ENCODE measurements around the gene MAP3K3. TPM values are rescaled to one million over a fixed set of nuclear protein-coding genes. Genes with fewer than 3 reads are reported as not detected.

MAP3K3 gene
- total RNA-seq, 1 experiment from 2014 or later, result 24.3 TPM

DNA sequence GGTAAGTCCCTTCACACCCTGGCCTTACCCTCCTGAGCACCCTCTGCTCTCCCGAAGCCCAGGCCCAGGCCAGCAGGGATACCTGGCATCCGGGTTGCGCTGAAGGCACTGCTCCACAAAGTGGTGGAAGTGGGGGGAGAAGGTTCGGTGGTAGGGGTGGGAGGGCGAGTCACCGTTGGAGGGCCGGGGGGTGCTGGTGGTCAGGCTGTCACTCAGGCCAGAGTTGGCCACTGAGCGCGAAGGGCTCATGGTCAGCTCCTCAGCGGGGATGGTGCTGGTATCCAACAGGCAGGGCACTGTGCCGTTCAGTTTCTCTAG is 82.0 kb downstream of the MAP3K3 start:
- no peak for TF ChIP-seq CTCF (conservative IDR thresholded peaks at IDR 0.05)
- H3K27ac Mint-ChIP-seq, result no peak overlapping the region

More for the DNA sequence above, 82.0 kb downstream of the MAP3K3 start:
- Histone ChIP-seq H3K79me1 (ENCODE audit: insufficient read depth, low read depth, low read length, poor library complexity, severe bottlenecking) (no peaks in the 10 kb centered on the region), H3K14ac (ENCODE audit: insufficient read depth, low read length) (no peak overlapping the region), H3T11ph (ENCODE audit: low read length) (no peak overlapping the region), H3K79me2 (ENCODE audit: insufficient read depth, low read length) (no peaks in the 10 kb centered on the region), H3K4ac (ENCODE audit: low read depth, low read length) (no peak overlapping the region), H2BK5ac (ENCODE audit: insufficient read length, low read length) (no peak overlapping the region), H3K9me3 (ENCODE audit: control insufficient read depth, low read depth, low read length) (no peaks in the 10 kb centered on the region), H3K27me3 (ENCODE audit: insufficient read depth, low read length) (no peaks in the 10 kb centered on the region), H4K5ac (ENCODE audit: insufficient read length, low read depth, low read length) (no peak overlapping the region), H2AK5ac (ENCODE audit: insufficient read length, low read length) (no peak overlapping the region), H4K20me1 (ENCODE audit: control insufficient read depth, insufficient read depth, insufficient read length) (no peaks in the 10 kb centered on the region), H3K4me1 (ENCODE audit: insufficient read depth, low read length) (no peaks in the 10 kb centered on the region), H4K8ac (replicated peaks; ENCODE audit: insufficient read length, low read depth, low read length) (no peak overlapping the region), H3K56ac (ENCODE audit: insufficient read length, low read depth, low read length) (no peak overlapping the region), H2AFZ (ENCODE audit: low read length) (no peak overlapping the region), H3K9ac (ENCODE audit: extremely low read depth, insufficient read length, low read length) (no peak overlapping the region), H3K4me2 (ENCODE audit: insufficient read depth, insufficient read length, low read length) (no peak overlapping the region), H2BK12ac (ENCODE audit: insufficient read length, low read depth, low read length) (no peak overlapping the region), H2BK20ac (ENCODE audit: low read depth, low read length, poor library complexity, severe bottlenecking) (no peak overlapping the region), H3K23me2 (ENCODE audit: insufficient read length, low read depth, low read length, poor library complexity, severe bottlenecking) (peaks cover 10% of the 10 kb centered on the region), H3K23ac (ENCODE audit: insufficient read length, low read depth, low read length) (no peak overlapping the region), H2BK15ac (ENCODE audit: low read depth, low read length) (no peak overlapping the region), H3K27ac (ENCODE audit: insufficient read length, low read depth, low read length) (no peak overlapping the region), H3K18ac (ENCODE audit: insufficient read length, low read depth, low read length) (no peak overlapping the region), H2BK120ac (ENCODE audit: low read depth, low read length, poor library complexity, severe bottlenecking) (no peak overlapping the region), H4K91ac (ENCODE audit: insufficient read length, low read depth, low read length) (no peak overlapping the region)
- Mint-ChIP-seq H3K27me3 (ENCODE audit: low read depth) (peaks cover 5% of the 10 kb centered on the region), H3K4me1 (peaks cover 16 to 23% of the 10 kb centered on the region in 2 experiments), H3K36me3 (ENCODE audit: insufficient read depth in 1 of 3, low read depth in 3 of 3) (peaks cover 11 to 48% (median 29%) of the 10 kb centered on the region in 3 experiments), H3K9me3 (no peaks in the 10 kb centered on the region), H3K4me3 (no peak overlapping the region)
- no CpG with 5 or more reads among the region's 11 CpGs for WGBS (ENCODE audit: extremely low coverage, insufficient read length, low lambda C conversion rate)
- no peak for DNase-seq
